LNCAP (cell line): ENCODE results near the gene MYH3.

Experiments used
- CTCF ChIP-seq: fragments of 450-650 bp; IDR thresholded peaks from 2 replicates; pipeline ENCODE4 v1.5.1; 2017; ENCODE audit warnings: mild to moderate bottlenecking

The MYH3 gene

GRCh38 chr17:10661437-10661836 lies 4.3 kb upstream of the MYH3 start:
- TF ChIP-seq CTCF = no peak

GRCh38 chr17:10657879-10658278 lies 770 bp upstream of the MYH3 start:
- TF ChIP-seq CTCF = no peak

- TF ChIP-seq CTCF = no peak
Measured at GRCh38 chr17:10653987-10654386, 3.1 kb downstream of the MYH3 start.

- no peak for TF ChIP-seq CTCF
Measured at GRCh38 chr17:10652984-10653659, 4.0 kb downstream of the MYH3 start.

- TF ChIP-seq CTCF = no peak
Measured at GRCh38 chr17:10651927-10652326, 5.2 kb downstream of the MYH3 start.

- TF ChIP-seq CTCF = no peak
Measured at GRCh38 chr17:10649602-10650001, 7.5 kb downstream of the MYH3 start.

- no peak for TF ChIP-seq CTCF
Measured at GRCh38 chr17:10648956-10649355, 8.2 kb downstream of the MYH3 start.

GRCh38 chr17:10648381-10648780 lies 8.7 kb downstream of the MYH3 start:
- TF ChIP-seq CTCF = no peak
